ENCODE measurements around the gene PPFIA4. TPM values are rescaled to one million over a fixed set of nuclear protein-coding genes. Genes with fewer than 3 reads are reported as not detected.

PPFIA4 gene
- total and polyA plus RNA-seq, 8 donors, result 0.09 to 0.82 (median 0.36) TPM

DNA sequence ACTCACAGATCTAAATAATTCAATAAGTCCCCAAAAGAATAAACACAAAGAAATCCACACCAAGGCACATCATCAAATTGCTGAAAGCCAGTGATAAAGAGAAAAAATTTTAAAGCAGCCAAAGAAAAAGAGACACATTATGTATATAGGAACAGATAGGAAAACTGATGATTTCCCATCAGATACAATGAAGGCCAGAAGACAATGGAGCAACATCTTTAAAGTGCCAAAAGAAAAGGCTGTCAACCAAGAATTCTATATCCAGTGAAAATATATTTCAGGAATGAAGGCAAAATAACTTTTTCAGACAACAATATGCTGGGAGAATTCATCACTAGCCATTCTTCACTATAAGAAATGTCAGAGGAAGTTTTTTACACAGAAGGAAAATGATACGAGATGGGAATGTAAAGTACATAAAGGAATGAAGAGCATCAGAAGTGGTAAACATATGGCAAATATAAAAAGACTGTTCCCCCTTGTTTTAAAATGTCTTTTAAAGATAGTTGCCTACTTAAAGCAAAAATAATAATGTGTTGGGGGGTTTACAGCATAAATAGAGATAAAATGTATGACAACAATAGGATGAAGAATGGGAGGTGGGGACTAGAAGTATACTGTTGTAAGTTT is 68.9 kb downstream of the PPFIA4 start:
- intact Hi-C loops (cut with DNase I), result no loop called here
- no peak for ATAC-seq

DNA sequence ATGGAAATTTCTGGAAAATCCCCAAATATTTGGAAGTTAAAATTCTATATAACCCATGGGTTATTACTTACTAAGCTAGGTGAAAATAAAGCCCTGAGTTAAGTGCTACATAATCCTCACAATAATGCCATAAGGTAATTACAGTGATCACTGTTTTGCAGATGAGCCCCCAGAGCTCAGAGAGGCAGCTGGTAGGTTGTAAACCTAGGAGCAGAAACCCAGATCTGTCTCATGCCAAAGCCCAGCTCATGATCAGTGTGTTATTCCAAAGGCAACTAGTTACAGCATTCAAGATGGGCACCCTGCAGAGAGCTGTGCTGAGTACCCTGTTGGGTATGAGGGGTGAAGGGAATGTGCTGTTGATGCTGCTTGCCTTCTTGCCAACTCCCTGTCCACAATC is 70.3 kb downstream of the PPFIA4 start:
- Histone ChIP-seq H3K9me3 (no peaks in the 10 kb centered on the region), H3K4me1 (no peaks in the 10 kb centered on the region), H3K27ac (no peak overlapping the region), H3K27me3 (no peaks in the 10 kb centered on the region), H3K36me3 (no peaks in the 10 kb centered on the region), H3K4me3 (no peak overlapping the region)
- no peak for ATAC-seq
- TF ChIP-seq, protein P1, sequence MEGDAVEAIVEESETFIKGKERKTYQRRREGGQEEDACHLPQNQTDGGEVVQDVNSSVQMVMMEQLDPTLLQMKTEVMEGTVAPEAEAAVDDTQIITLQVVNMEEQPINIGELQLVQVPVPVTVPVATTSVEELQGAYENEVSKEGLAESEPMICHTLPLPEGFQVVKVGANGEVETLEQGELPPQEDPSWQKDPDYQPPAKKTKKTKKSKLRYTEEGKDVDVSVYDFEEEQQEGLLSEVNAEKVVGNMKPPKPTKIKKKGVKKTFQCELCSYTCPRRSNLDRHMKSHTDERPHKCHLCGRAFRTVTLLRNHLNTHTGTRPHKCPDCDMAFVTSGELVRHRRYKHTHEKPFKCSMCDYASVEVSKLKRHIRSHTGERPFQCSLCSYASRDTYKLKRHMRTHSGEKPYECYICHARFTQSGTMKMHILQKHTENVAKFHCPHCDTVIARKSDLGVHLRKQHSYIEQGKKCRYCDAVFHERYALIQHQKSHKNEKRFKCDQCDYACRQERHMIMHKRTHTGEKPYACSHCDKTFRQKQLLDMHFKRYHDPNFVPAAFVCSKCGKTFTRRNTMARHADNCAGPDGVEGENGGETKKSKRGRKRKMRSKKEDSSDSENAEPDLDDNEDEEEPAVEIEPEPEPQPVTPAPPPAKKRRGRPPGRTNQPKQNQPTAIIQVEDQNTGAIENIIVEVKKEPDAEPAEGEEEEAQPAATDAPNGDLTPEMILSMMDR (IDR thresholded peaks at IDR 0.05), result no peak
- intact Hi-C loops (cut with DNase I), result no loop called here
- no peak for FAIRE-seq
- DNase-seq, result no peak

More for the DNA sequence above, 68.9 kb downstream of the PPFIA4 start:
- Histone ChIP-seq H3K4me1 (no peaks in the 10 kb centered on the region), H3K27me3 (no peaks in the 10 kb centered on the region), H3K27ac (no peak overlapping the region), H3K9me3 (no peaks in the 10 kb centered on the region), H3K4me3 (no peak overlapping the region), H3K36me3 (no peaks in the 10 kb centered on the region)
- DNase-seq (no peak), FAIRE-seq (no peak)
- TF ChIP-seq, protein P1 (IDR thresholded peaks at IDR 0.05), result no peak
- 66 to 84% methylated on average over 1 of the region's 1 CpG for WGBS, 2 donors

DNA sequence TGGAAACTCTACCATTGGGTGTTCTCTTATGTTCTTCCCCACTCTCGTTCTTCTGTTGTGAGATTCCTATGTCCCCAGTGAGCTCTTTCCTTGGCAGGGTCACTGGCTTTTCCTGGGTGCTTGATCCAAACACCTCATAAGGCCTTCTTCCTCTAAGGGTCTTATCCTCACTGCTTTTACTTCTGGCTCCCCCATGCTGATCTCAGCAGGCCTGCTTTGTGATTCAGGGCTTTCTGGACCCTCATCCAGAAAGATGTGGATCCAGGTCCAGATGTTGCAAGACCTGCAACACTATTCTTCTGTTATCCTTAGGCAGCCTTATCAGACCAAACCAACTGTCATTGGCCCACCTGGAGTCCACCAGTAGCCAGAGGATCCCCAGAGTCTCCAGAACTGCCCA is 70.7 kb downstream of the PPFIA4 start:
- intact Hi-C loops (cut with DNase I), result no loop called here
- FAIRE-seq, result no peak
- Histone ChIP-seq H3K9me3 (no peaks in the 10 kb centered on the region), H3K4me1 (no peaks in the 10 kb centered on the region), H3K4me3 (no peak overlapping the region), H3K27me3 (no peaks in the 10 kb centered on the region), H3K36me3 (no peaks in the 10 kb centered on the region), H3K27ac (no peak overlapping the region)
- ATAC-seq, result no peak
- TF ChIP-seq, protein P1 (IDR thresholded peaks at IDR 0.05), result no peak
- DNase-seq, result no peak
- 46 to 58% methylated on average over 1 of the region's 1 CpG for WGBS, 2 donors

DNA sequence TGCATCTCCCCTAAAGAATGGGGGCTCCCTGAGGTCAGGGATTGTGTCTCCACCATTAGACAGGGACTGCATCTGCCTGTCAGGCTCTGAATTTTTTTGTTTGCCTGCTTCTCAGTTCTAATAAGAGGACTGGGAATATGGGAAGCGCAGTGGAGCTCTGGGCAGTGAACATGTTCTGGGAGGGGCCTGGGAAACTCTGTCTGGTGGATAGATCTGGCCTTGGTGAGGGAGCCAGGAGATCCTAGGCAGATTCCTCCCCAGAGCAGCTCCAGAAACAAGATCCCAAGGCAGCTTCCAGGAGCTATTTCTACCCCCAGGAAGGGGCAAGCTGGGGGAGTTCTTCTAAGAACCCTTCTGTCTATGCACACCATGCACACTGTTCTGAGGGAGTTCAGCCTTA is 72.2 kb downstream of the PPFIA4 start:
- no peaks in the 10 kb centered on the region for H3K9me3 ChIP-seq
- H3K27me3 ChIP-seq, result no peaks in the 10 kb centered on the region
- DNase-seq (no peak), ATAC-seq (no peak), FAIRE-seq (no peak)
- TF ChIP-seq, protein P1 (IDR thresholded peaks at IDR 0.05), result no peak
- no peaks in the 10 kb centered on the region for H3K36me3 ChIP-seq
- WGBS, 2 donors, result 67 to 78% methylated on average over 1 of the region's 1 CpG
- H3K4me1 ChIP-seq, result no peaks in the 10 kb centered on the region
- intact Hi-C loops (cut with DNase I), result no loop called here
- no peak overlapping the region for H3K27ac ChIP-seq
- H3K4me3 ChIP-seq, result no peak overlapping the region

DNA sequence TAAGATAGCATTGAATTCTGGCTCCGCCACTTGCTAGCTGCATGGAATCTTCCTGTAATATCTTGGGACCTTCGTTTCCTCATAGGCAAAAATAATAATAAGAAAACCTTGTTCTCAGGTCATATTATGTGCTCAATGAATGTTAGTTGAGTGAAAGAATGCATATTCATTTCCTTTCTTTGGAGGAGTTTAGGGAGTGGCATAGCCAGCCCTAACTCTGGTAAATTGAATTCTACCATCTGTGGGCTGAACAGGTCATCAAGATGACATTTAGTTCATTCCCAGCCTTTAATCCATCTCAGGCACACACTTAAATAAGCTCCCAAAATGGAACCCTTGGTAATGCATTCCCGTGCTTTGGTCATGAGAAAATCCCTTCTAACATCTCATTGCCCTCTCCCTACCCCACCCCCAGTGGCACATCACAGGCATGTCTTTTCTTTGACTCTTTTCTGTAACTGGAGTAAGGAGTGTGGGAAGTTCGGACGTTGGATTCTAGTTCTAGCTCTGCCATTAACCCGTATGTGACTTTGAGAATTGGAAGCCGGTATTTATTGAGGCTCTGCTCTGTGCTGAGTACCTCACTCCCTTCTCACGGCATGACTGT is 72.7 kb downstream of the PPFIA4 start:
- WGBS, 2 donors, result 65 to 72% methylated on average over 8 of the region's 8 CpGs
- ATAC-seq (no peak), DNase-seq (no peak), FAIRE-seq (no peak)
- Histone ChIP-seq H3K36me3 (no peaks in the 10 kb centered on the region), H3K27me3 (no peaks in the 10 kb centered on the region), H3K4me1 (no peaks in the 10 kb centered on the region), H3K4me3 (no peak overlapping the region), H3K9me3 (no peaks in the 10 kb centered on the region), H3K27ac (no peak overlapping the region)
- TF ChIP-seq, protein P1 (IDR thresholded peaks at IDR 0.05), result no peak
- intact Hi-C loops (cut with DNase I), result no loop called here
